Measurements from ENCODE around the gene CUL3. TPM values are rescaled to one million over a fixed set of nuclear protein-coding genes. Genes with fewer than 3 reads are reported as not detected.

The CUL3 gene
- total RNA-seq, 1 experiment from 2014 or later, result 79.8 TPM

DNA sequence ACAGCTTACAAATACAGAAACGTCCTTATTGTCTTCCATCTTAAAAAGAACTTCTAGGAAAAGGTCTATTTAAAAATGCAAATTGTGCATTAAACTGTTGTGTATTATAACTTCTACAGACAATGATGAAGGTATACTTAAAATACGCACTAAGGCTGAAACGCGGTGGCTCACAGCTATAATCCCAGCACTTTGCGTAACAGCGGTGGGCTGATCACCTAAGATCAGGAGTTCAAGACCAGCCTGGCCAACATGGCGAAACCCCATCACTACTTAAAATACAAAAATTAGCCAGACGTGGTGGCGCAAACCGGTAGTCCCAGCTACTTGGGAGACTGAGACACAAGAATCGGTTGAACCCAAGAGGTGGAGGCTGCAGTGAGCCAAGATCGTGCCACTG is 4.9 kb downstream of the CUL3 start:
- no peak for DNase-seq (ENCODE audit: low read depth)

DNA sequence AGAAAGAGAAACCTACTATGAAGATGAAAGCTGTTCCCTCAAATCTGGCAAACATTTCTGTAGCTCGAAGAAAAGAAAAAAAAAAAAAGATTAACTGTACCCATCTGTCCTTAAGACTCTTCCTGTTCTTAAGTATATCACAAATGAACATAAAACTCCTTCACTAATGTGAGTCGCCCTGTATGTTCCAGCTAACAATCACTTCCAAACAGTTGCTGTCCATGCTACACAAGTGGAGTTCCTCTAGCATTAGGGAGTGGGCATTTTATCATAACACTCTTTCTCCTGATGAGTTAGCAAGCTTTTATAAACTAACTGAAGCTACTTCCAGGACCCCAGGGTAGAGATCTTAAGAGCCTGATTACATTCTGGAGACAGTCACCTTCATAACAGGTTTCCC is 5.8 kb downstream of the CUL3 start:
- no peak for DNase-seq (ENCODE audit: low read depth)

DNA sequence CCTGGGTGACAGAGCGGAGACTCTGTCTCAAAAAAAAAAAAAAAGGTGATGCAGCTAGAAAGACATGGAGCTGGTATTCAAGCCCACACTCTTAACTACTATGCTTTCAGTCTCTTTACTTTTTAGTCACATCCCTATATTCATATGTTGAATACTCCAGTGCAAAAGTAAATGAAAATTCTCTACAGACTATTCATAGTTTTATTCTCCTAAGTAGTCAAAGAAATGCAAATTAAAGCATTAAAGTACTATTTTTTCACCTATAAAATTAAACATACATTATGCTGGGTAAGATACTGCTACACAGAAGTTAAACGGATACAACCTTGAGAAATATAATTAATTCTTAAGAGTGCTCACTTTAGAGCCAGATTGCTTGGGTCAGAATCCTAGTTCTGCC is 7.6 kb downstream of the CUL3 start:
- DNase-seq (ENCODE audit: low read depth), result no peak

DNA sequence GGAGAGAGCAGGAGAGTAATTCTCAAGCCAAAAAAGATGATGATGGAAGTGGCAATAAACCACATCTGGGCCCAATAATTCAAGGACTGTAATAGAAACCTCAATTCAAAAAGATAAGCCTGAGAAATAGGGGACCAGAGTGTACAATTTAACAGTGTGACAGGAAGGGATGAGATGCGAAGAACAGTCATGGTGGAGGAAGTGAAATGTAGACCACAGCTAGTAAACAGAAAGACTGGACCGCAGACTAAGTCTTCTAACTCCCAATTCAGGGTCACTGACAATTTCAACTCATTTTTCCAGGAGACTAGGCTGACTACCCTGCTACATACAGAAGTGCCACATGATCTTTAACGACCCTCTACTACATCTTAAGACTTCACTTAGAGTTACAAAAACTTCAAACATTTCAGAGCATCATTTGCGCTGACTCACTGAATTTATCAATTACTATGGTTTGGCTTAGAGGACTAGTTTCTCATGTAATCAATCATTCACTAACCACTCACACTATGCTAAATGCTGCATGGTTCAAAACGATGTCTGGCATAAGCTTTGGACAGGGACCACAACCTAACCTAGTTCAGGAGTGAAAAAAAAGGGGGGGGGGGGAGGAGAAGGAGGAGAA is 9.0 kb downstream of the CUL3 start:
- no peak for DNase-seq (ENCODE audit: low read depth)

DNA sequence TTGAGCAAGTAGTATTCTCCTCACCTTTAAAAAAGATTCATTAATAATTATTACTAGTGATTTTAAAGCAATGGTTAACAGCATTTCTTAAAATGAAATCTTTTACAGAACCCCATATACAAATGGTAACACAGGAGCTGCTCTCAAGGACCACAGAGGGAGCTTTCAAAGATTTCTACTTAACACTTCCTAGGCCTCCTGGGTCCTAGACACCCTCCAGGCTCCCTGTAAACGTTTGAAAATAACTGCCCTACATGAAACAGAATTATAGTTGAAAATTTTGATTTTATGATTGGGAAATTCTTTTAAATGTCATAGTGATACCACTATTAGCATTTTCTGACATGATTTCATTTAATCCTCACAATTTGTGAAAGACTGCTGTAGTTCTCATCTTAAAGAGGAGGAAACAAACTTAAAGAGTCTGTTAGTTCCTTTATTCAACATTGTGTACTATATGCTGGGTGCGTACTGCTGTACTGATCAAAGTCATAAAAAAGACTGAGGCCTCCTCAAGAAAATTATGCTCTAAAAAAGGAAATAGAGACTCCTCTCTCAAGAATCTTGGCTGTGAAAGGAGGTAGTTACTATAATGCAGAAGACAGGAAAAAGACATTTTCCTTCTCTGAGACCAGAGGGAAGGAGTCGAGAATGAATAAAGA is 10.6 kb downstream of the CUL3 start:
- DNase-seq (ENCODE audit: low read depth), result no peak

DNA sequence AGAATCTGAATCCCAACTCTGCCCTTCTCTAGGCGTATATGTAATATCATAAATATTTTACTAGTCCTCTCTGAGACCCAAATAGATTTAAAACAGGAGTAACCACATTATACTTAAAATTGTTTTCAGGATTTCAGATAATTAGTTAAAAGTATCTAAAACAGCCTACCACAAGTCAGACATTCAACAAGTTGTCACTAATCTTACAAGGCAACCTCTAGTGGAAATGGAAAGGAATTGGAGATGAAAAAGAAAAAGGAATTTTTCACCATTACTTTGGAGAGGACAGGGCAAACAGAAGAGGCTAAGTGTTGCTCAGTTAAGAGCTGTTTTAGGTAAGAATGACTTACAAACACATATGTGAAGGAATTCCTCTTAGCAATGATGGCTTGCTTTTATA is 11.4 kb downstream of the CUL3 start:
- no peak for DNase-seq (ENCODE audit: low read depth)

DNA sequence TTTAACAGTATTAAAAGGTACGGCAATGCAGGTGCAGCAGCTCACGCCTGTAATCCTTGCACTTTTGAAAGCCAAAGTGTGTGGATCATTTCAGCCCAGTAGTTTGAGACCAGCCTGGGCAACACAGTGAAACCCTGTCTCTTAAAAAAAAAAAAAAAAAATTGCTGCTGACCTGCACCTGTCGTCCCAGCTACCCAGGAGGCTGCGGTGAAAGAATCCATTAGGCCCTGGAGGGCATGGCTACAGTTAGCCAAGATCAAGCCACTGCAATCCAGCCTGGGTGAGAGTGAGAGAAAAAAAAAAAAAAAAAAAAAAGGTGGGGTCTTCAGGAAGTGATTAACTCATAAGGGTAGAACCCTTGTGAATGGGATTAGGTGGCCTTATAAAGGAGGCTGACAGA is 12.8 kb downstream of the CUL3 start:
- no peak for DNase-seq (ENCODE audit: low read depth)

DNA sequence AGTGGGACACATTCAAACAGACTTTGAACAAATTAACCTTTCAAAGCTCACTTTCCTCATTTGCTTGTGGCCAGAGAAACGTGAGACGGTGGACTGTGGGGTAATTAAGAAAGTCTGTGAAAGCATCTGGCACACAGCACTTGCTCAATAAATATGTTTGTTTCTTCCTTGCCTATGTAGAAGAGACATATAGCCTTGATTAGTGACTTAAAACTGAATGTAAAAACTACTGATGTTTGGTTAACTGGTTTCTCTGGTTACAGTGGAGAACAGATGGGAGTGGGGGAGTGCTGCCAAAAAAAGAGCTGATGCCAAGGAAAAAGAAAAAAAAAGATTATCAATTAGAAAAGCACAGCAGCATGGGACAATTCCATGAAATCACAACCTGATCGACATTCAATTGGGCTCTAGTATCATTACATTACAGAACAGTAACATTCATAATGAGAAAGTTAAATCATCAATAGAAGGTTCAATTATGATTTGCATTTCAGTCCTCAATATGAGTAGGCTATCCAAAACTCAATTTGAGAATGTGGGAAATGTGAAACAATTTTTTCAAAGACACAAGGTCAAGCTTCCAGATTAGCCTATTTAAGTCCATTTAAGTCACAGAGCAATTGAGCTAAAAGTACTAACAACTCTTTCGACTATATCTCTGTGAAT is 14.7 kb downstream of the CUL3 start:
- no peak for DNase-seq (ENCODE audit: low read depth)

DNA sequence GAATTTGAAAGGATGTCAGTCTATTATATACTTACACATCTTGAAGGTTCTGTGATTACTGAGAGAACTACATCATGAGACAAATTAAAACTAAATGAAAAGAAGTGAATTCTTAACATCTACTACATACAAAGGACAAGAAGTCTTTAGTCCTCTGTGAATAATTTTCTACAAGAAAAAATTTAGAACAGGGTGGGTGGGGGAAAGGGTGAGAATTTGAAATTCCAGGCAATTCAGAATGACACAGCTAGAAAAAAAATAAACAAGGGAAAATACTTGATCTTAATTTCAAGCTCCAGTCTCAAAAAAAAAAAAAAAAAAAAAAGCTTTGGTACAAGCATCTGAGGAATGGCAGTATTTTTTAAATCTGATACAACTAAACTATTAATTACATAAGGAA is 15.5 kb downstream of the CUL3 start:
- DNase-seq (ENCODE audit: low read depth), result no peak

DNA sequence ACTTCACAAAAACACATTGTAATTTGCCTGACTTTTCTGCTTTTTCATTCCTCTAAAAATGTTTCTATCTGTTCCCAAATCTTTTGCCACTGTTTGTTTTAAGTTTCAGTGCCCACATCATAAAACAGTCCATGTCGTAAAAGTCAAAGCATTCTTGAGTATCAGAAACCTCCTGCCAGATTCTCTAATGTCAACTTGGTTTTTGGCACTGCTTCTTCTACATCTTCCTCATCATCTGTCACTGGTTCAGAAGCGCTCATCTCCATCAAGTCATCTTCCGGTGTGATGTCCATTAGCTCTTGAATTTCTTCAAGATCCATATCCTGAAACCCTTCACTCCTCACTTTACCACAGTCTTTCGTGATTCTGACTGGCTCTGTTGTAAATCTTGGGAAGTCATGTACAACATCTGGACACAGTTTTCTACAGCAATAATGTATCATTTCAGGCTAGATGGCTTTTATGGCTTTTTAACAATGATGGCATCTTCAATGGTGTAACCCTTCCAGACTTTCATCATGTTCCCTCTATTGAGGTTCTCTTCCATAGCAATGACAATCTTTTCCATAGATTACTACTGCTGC is 19.6 kb downstream of the CUL3 start:
- DNase-seq (ENCODE audit: low read depth), result no peak

DNA sequence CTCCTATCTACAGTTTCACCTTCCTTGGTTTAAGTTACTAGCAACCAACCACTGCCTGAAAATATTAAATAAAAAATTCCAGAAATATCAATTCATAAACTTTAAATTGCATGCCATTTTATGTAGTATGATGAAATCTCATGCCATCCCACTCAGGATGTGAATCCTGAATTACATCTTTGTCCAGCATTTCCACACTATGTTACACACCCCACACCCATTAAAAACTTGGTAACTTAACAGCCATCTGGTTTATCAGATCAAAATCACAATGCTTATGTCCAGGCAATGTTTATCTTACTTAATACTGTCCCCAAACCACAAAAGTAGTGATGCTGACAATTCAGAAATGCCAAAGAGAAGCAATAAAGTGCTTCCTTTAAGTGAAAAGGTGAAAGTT is 21.6 kb downstream of the CUL3 start:
- no peak for DNase-seq (ENCODE audit: low read depth)

DNA sequence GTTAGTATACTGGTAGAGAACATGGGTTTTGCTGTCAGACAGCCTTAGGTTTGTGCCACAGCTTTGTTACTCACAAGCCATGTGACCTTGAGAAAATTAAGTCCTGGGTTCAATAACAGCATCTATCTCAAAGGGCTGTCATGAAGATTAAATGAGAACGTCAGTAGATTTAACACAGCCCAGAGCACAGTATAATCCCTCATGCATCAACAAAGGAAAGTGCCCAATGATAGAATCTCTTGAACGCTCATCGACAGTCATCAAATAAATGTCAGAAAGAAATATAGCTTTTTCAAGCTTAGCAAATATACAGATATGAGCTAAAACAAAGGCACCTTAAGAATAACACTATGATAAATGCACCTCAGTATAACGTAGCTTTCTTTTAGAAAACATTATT is 22.3 kb downstream of the CUL3 start:
- DNase-seq (ENCODE audit: low read depth), result no peak

DNA sequence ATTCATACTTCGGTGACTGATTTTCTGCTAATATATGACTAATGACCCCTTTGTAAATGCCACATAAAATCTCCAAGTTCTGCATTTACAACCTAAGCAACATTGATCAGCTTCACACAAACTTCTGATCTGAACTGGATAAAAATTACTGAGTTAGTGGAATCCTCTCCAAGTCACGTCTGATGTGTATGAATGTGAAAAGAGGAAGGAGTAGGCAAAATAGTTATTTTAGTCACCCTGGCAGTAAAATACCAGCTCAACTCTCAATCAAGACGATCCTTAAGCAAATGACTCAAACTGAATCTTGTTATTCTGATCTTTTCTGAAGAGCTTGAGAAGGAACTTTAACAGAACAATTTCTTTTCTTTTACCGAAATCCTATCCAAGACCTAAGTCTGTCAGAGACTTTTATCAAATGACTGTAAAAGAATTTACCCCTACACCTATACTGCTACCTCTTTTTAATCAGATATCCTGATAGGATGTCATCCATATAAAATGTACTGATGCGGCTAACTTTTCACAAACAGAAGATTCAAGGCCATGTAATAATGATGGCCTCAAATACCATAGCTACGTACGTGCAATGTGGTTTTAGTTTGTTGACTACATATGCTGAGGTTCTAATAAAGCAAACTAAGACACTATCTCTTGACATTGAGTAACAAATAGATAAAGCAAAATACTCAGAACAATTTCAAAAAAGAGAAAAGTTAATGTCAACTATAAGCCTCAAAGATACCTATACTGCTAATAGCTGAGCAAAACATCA is 23.7 kb downstream of the CUL3 start:
- DNase-seq (ENCODE audit: low read depth), result no peak

DNA sequence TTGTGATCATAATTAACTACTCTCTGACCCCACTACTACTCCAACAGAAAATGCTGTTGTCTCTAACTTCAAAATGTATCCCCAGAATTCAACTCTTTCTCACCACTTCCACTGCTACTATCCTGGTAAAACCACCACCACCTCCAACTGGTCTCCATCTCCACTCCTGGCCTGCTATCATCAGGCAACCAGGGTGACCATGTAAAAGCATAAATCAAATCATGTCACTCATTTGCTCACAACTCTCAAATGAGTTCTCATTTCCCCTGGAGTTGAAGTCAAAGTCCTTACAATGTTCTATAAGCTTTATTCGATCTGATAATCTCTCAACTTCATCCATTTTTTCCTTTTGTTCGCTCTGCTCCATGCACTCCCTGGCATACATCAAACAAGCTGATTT is 24.6 kb downstream of the CUL3 start:
- DNase-seq (ENCODE audit: low read depth), result no peak

DNA sequence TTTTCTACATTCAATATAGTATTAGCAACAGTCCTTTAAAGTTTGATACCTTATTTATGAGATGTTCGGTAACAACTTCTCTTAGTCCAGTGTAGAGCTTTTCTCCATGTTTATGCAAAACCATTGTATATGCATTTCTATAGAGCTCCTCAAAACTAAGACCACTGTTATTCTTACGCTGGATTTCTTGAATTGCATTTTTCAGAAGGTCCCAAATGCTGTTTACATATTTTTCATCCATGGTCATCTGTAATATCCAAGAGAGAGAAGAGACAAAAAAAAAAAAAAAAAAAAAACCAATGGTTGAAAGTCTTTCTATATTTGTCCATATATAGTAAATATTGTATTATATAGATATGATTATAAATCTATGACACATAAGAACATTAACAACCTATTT is 27.6 kb downstream of the CUL3 start:
- no peak for DNase-seq (ENCODE audit: low read depth)

DNA sequence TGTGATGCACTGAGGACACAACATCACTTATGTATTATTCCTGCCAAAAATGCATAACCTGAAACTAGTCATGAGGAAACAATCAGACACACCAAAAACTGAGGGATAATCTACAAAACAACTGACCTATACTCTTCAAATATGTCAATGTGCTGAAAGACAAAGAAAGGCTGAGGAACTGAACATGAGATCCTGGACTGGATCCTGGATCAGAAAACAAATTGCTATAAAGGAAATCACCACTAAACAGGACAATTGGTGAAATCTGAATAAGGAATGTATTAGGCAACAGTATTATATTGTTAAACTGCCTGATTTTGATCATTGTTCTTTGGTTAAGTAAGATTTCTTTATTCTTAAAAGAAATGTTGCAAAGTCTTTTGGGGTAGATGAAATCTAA is 28.8 kb downstream of the CUL3 start:
- no peak for DNase-seq (ENCODE audit: low read depth)

DNA sequence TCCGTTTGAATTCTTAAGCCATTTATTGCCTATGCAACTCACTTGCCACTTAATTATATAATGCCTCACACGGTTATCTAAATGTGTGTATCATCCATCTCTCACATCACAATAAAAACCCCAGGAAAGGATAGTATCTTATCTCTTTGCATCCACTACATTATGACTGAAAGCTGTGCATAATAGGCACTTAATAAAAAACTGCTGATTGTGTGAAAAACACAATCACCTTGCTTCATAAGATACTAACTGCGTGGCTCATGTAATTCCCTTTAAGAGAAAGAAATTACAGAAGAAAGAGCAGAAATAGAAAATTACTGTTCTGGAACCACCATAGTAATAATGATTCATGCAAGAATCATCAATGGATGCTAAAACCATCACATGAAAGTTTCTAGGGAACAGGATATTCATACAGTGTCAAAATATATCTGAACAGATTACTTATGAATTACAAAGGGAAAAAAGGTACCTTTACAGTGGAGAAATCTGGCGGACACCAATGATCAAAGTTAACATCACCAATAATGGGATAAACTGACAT is 29.3 kb downstream of the CUL3 start:
- DNase-seq (ENCODE audit: low read depth), result no peak

DNA sequence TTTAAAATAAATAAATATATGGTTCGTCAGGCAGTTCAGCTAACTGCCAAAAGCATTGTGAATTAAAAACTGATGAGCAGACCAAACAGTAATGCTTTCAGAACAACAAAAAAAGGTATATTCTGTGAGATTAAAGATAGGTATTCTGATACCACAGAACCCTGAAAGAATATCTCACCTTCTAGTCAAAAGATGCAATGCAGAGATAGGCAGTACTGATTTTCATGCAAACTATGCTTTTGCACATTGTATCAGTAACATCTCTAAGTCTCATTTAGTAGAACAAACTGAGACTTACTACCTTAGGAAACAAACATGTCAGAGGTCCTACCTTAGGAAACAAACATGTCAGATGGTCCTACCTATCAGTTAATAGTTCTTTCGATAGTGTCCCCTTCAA is 32.4 kb downstream of the CUL3 start:
- DNase-seq (ENCODE audit: low read depth), result no peak

DNA sequence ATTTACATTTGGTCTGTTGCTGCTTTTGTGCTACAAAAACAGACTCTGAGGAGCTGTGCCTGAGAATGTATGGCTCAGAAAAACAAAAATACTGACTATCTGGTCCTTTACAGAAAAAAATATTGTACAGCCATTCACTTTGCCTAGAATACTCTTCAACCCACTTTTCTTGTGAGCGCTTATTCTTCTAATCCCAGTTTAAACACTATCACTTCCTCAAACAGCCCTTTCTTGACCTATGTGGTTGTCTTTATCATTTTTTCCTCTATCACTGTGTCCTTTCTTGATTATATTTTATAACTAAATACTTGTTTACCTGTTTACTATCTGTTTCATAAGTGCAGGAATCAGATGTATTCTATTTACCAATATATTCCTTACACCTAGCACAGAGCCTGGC is 33.5 kb downstream of the CUL3 start:
- DNase-seq (ENCODE audit: low read depth), result no peak

DNA sequence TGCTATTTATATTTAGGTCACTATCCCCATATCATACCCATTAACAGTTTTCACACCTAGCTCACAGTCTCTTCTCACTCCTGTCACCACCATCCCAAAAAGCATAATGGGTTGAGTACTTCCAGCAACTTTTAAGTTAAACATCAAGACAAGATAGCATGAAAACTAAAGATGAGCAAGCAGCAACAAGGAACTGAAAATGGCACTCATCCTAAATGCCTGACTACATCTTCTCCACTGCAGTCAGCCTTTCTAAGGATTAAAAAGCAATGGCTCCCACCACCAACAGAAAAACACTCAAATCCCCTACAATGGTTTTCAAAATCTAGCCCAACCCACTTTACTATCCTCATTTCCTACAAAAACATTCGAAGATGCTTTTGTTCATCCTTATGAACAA is 38.2 kb downstream of the CUL3 start:
- DNase-seq (ENCODE audit: low read depth), result no peak

DNA sequence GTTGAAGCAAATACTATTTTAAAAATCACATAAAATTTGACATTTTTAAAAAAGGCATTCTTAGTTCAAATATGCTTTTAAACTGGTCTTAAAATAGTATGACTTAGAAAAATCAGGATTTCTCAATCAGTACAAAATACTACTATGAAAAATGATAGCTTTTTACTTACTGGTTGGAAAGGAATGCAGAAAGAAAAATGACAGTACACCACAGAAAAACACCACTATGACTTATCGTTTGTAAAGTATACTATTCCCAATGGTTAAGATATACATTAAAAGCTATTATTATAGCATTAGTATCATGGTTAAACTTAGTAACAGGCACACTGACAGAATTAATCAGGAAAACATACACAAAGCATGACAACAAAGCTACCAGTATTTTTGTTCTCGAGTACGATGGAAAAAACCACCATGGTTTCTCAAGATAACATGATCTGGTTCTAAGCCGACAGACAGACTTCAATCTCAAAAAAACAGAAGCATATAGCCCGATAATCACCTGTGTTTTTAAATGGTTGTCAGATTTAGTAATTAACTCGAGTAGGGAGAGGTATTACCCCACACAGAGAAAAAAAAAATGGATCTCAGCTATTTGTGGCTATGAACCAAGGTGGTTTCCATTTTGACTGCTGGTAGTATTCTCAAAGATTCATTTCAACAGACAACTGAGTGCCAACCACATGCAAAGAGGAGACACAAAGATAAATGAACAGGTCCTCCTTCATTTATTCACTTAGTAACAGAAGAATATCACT is 39.1 kb downstream of the CUL3 start:
- DNase-seq (ENCODE audit: low read depth), result no peak

All from Daoy (cell line).